ENCODE data around the gene FSHR.

Gene FSHR

DNA sequence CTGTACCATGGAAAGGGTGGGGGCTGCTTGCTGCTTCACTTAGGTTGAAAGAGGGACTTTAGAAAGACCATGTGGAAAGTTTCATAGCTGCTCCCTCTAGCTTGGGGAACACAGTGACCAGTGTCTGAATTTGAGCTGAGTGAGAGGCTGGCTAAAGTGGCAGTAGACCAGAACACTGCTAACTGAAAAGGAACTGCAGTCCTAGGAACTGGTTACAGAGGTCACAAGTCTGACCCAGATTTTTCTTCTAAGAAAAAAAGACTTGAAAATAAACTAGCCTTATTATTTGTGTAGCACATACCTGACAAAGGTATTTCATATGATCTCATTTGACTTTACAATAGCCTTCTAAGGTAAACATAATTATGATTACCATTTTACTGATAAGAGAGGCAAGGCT, 153.6 kb downstream of the FSHR start:
- Histone ChIP-seq H3K36me3 (ENCODE audit: control insufficient read depth, insufficient read depth, low read length) (no peaks in the 10 kb centered on the region), H3K4me3 (replicated peaks; ENCODE audit: low read depth, low read length) (no peak overlapping the region), H3K27me3 (replicated peaks; ENCODE audit: control insufficient read depth, insufficient read depth, low read length) (no peaks in the 10 kb centered on the region)
- TF ChIP-seq, protein P1, sequence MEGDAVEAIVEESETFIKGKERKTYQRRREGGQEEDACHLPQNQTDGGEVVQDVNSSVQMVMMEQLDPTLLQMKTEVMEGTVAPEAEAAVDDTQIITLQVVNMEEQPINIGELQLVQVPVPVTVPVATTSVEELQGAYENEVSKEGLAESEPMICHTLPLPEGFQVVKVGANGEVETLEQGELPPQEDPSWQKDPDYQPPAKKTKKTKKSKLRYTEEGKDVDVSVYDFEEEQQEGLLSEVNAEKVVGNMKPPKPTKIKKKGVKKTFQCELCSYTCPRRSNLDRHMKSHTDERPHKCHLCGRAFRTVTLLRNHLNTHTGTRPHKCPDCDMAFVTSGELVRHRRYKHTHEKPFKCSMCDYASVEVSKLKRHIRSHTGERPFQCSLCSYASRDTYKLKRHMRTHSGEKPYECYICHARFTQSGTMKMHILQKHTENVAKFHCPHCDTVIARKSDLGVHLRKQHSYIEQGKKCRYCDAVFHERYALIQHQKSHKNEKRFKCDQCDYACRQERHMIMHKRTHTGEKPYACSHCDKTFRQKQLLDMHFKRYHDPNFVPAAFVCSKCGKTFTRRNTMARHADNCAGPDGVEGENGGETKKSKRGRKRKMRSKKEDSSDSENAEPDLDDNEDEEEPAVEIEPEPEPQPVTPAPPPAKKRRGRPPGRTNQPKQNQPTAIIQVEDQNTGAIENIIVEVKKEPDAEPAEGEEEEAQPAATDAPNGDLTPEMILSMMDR (IDR thresholded peaks at IDR 0.05; ENCODE audit: insufficient read depth, low read length, poor library complexity, severe bottlenecking): no peak
- no peak for DNase-seq (ENCODE audit: extremely low read depth, insufficient read length)

DNA sequence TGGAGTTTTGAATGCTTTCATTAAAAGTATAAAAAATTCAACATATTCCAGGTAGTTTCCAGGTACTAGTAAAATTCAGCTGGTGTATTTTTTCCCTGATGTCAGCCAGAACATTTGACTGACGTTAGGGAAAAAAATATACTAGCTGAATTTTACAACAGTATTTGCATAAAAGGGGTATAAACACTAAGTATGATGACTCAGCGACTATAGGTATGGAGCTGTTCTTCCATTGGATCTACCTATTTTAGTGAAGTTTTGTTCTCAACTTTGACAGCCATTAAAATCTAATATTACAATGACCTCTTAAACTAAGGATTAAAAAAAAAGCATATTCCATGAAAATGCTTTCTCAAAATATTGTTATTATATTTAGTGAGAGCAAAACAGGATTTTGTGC, 155.9 kb downstream of the FSHR start:
- no peaks in the 10 kb centered on the region for H3K27me3 ChIP-seq (replicated peaks; ENCODE audit: control insufficient read depth, insufficient read depth, low read length)
- no peak for DNase-seq (ENCODE audit: extremely low read depth, insufficient read length)
- no peaks in the 10 kb centered on the region for H3K36me3 ChIP-seq (ENCODE audit: control insufficient read depth, insufficient read depth, low read length)
- no peak overlapping the region for H3K4me3 ChIP-seq (replicated peaks; ENCODE audit: low read depth, low read length)
- TF ChIP-seq, protein P1 (IDR thresholded peaks at IDR 0.05; ENCODE audit: insufficient read depth, low read length, poor library complexity, severe bottlenecking): no peak

DNA sequence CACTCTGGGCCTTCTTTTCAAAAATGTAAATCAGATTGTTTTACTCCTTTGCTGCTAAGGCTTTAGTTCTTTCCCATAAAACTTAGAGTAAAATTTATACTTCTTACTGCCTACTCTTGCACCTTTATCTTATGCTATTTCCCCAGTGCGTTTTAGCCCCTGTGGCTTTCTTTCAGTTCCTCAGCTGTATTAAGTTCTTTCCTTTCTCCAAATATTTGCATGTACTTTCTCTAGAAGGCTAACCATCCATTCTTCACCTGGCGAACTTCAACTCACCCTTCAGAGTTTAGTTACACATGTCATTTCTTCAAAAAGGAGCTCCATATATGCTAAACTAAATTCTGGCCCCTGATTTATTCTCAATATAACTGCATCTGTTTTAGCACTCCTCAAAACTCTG, 160.7 kb downstream of the FSHR start:
- Histone ChIP-seq H3K27me3 (replicated peaks; ENCODE audit: control insufficient read depth, insufficient read depth, low read length) (no peaks in the 10 kb centered on the region), H3K4me3 (replicated peaks; ENCODE audit: low read depth, low read length) (no peak overlapping the region), H3K36me3 (ENCODE audit: control insufficient read depth, insufficient read depth, low read length) (no peaks in the 10 kb centered on the region)
- TF ChIP-seq, protein P1 (IDR thresholded peaks at IDR 0.05; ENCODE audit: insufficient read depth, low read length, poor library complexity, severe bottlenecking): no peak
- DNase-seq (ENCODE audit: extremely low read depth, insufficient read length): no peak

DNA sequence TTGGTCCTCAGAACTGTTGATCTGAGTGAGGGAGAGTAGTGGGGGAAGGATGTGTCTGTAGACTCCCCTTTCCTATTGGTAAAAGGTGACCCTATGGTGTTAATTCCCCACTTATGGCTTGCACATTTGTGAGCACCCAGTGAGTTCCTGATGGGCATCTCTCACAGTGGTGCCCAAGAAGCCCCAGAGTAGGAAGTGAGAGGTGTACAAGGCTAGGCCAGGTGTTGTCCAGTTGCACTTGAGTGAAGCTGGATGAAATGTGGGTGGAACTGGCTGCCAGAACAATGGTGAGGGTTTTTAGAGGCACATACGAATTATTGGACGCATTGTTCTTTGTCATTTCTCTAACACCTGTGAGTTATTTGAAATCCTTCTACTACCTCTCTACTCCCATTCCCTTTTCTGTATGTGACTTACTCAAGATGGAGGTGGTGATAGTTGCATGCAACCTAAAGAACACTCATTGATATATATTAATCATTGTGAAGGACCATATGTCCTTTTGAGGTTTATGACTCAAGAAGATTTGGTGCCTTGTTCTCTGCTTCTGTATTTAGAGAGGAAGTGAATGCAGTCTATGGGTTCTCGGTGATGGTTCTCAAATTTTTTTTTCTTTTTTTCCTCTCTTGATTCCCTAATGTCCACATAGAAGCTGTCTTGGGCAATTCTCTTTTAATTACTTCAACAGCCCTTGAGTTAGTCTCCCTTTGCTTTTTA, 162.7 kb downstream of the FSHR start:
- Histone ChIP-seq H3K36me3 (ENCODE audit: control insufficient read depth, insufficient read depth, low read length) (no peaks in the 10 kb centered on the region), H3K27me3 (replicated peaks; ENCODE audit: control insufficient read depth, insufficient read depth, low read length) (no peaks in the 10 kb centered on the region), H3K4me3 (replicated peaks; ENCODE audit: low read depth, low read length) (no peak overlapping the region)
- TF ChIP-seq, protein P1 (IDR thresholded peaks at IDR 0.05; ENCODE audit: insufficient read depth, low read length, poor library complexity, severe bottlenecking): no peak
- no peak for DNase-seq (ENCODE audit: extremely low read depth, insufficient read length)

DNA sequence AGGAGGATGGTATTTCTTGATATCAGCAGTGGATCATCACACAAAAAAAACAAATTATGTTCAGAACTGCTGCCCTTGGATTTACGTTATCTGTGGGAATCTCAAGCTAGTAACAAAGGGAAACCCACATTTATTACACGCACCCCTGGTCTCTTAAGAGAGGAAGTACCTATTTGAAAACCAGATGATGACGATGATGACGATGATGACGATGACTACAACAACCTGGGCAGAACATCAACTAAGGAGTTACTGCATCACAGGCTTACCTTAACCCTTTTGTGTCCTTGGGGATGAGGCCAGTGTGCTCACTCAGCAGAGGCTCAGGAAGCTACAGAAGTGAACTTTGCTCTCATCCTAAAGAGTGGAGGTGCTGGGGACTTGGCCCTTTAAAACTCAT, 169.4 kb downstream of the FSHR start:
- no peak overlapping the region for H3K4me3 ChIP-seq (replicated peaks; ENCODE audit: low read depth, low read length)
- H3K36me3 ChIP-seq (ENCODE audit: control insufficient read depth, insufficient read depth, low read length): no peaks in the 10 kb centered on the region
- no peaks in the 10 kb centered on the region for H3K27me3 ChIP-seq (replicated peaks; ENCODE audit: control insufficient read depth, insufficient read depth, low read length)
- no peak for DNase-seq (ENCODE audit: extremely low read depth, insufficient read length)
- TF ChIP-seq, protein P1 (IDR thresholded peaks at IDR 0.05; ENCODE audit: insufficient read depth, low read length, poor library complexity, severe bottlenecking): no peak

DNA sequence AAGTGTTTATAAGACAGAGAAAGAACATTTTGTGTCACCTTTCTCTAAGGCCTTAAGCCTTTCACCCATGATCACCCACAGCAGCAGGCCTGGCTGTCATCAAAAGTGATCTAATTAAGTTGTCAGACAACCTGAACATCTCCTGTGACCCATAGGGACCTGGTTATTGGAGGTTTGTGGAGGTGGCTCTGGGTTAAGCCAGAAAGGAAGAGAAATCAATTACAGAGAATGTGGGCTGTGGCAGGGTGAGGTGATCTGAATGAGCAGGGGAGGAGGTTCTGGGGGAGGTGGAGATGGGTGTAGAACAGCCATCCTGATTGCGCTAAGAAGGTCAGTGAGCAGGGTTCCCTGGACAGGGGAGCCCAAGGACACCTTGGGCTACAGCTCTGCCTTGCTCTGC, 170.8 kb downstream of the FSHR start:
- Histone ChIP-seq H3K4me3 (replicated peaks; ENCODE audit: low read depth, low read length) (no peak overlapping the region), H3K36me3 (ENCODE audit: control insufficient read depth, insufficient read depth, low read length) (no peaks in the 10 kb centered on the region), H3K27me3 (replicated peaks; ENCODE audit: control insufficient read depth, insufficient read depth, low read length) (no peaks in the 10 kb centered on the region)
- TF ChIP-seq, protein P1 (IDR thresholded peaks at IDR 0.05; ENCODE audit: insufficient read depth, low read length, poor library complexity, severe bottlenecking): no peak
- no peak for DNase-seq (ENCODE audit: extremely low read depth, insufficient read length)
